CD8-positive, alpha-beta memory T cell (primary cell): ENCODE measurements around the gene ANKFN1. TPM values are rescaled to one million over a fixed set of nuclear protein-coding genes. Genes with fewer than 3 reads are reported as not detected.

ENCODE experiments used
- CTCF ChIA-PET: fragments of 350-600 bp; sonication (Branson Sonifier 250); formaldehyde crosslinking; loops from one replicate; lab custom pipeline; 2021; ENCODE audit warnings: antibody characterized with exemption; lab: Charles Lee
- POLR2A ChIA-PET: fragments of 350-600 bp; sonication (Branson Sonifier 250); formaldehyde crosslinking; loops from one replicate; lab custom pipeline; 2021; ENCODE audit warnings: antibody characterized with exemption; lab: Charles Lee
- DNase-seq, 5 donors: peaks; one replicate each; pipeline versions ENCODE4 v3.0.0 to v3.0.0-alpha.2; 2020 to 2022; ENCODE audit warnings: mixed read lengths in 1 of 5
- H3K27ac ChIP-seq: one replicate; pipeline ENCODE4 v1.7.0; 2013; ENCODE audit warnings: low read depth, mild to moderate bottlenecking, low read length, moderate library complexity
- H3K27me3 ChIP-seq: 2 replicates; pipeline ENCODE4 v1.7.0; 2013; ENCODE audit warnings: low read length, mild to moderate bottlenecking; ENCODE audit not compliant: insufficient read depth, poor library complexity, severe bottlenecking
- H3K36me3 ChIP-seq: 2 replicates; pipeline ENCODE4 v1.7.0; 2013; ENCODE audit warnings: mild to moderate bottlenecking, low read length, moderate library complexity; ENCODE audit not compliant: insufficient read depth
- H3K4me1 ChIP-seq: 2 replicates; pipeline ENCODE4 v1.7.0; 2013; ENCODE audit warnings: mild to moderate bottlenecking, low read length, moderate library complexity; ENCODE audit not compliant: insufficient read depth
- H3K4me3 ChIP-seq: 2 replicates; pipeline ENCODE4 v1.7.0; 2013; ENCODE audit warnings: mild to moderate bottlenecking, low read length
- H3K9me3 ChIP-seq: 2 replicates; pipeline ENCODE4 v1.7.0; 2013; ENCODE audit warnings: mild to moderate bottlenecking, low read length
- H3K27ac Mint-ChIP-seq, 8 donors: one replicate each; pipeline ENCODE4 v1.8.0; 2020 to 2021; ENCODE audit warnings: mixed read lengths in 8 of 8, mild to moderate bottlenecking in 6 of 8, inconsistent platforms in 3 of 8, moderate library complexity in 3 of 8
- H3K27me3 Mint-ChIP-seq, 2 donors: one replicate each; pipeline ENCODE4 v1.8.0; 2020 to 2021; ENCODE audit warnings: mixed read lengths in 2 of 2, mild to moderate bottlenecking in 1 of 2, moderate library complexity in 1 of 2
- H3K36me3 Mint-ChIP-seq, 3 donors: one replicate each; pipeline ENCODE4 v1.8.0; 2020 to 2021; ENCODE audit warnings: mixed read lengths in 3 of 3, inconsistent platforms in 1 of 3, mild to moderate bottlenecking in 1 of 3
- H3K4me1 Mint-ChIP-seq, 3 donors: one replicate each; pipeline ENCODE4 v1.8.0; 2020 to 2021; ENCODE audit warnings: mixed read lengths in 3 of 3, inconsistent platforms in 1 of 3, mild to moderate bottlenecking in 1 of 3
- H3K4me3 Mint-ChIP-seq, 7 donors: one replicate each; pipeline ENCODE4 v1.8.0; 2020 to 2021; ENCODE audit warnings: mixed read lengths in 7 of 7, mild to moderate bottlenecking in 6 of 7, moderate library complexity in 4 of 7, inconsistent platforms in 2 of 7
- H3K9me3 Mint-ChIP-seq, 5 donors: one replicate each; pipeline ENCODE4 v1.8.0; 2020 to 2022; ENCODE audit warnings: mixed read lengths in 5 of 5, mild to moderate bottlenecking in 3 of 5, moderate library complexity in 2 of 5, inconsistent platforms in 1 of 5
- polyA plus RNA-seq: library from polyadenylated mRNA; unstranded; fragments of 300-500 nt; fragmentation: Illumina TruSeq; gene quantifications from one replicate; pipeline ENCODE4 v1.2.3, GENCODE V29; 2021
- total RNA-seq, 2 experiments: library from RNA; stranded (reverse); gene quantifications; one replicate each; pipeline ENCODE4 v1.2.3, GENCODE V29; 2021

The ANKFN1 gene
- total and polyA plus RNA-seq, 3 experiments from 2014 or later = not detected

- Mint-ChIP-seq H3K4me3 (no peak overlapping the region), H3K9me3 (peaks cover 0 to 2% (median 0%) of the 10 kb centered on the region in 5 donors), H3K36me3 (no peaks in the 10 kb centered on the region), H3K27ac (no peak overlapping the region), H3K27me3 (peaks cover 0 to 5% of the 10 kb centered on the region in 2 donors), H3K4me1 (no peaks in the 10 kb centered on the region)
- ChIA-PET POLR2A (no interaction called here), CTCF (no interaction called here)
- Histone ChIP-seq H3K4me1 (no peaks in the 10 kb centered on the region), H3K27me3 (no peaks in the 10 kb centered on the region), H3K27ac (no peak overlapping the region), H3K4me3 (no peak overlapping the region), H3K9me3 (no peaks in the 10 kb centered on the region), H3K36me3 (no peaks in the 10 kb centered on the region)
- DNase-seq = no peak
Observed at GRCh38 chr17:56222255-56222654, 69.0 kb downstream of the ANKFN1 start.

- Mint-ChIP-seq H3K36me3 (no peaks in the 10 kb centered on the region), H3K4me1 (no peaks in the 10 kb centered on the region), H3K4me3 (no peak overlapping the region), H3K27me3 (peaks cover 3 to 6% of the 10 kb centered on the region in 2 donors), H3K9me3 (peaks cover 0 to 4% (median 0%) of the 10 kb centered on the region in 5 donors), H3K27ac (no peak overlapping the region)
- Histone ChIP-seq H3K9me3 (no peaks in the 10 kb centered on the region), H3K4me1 (no peaks in the 10 kb centered on the region), H3K4me3 (no peak overlapping the region), H3K27me3 (no peaks in the 10 kb centered on the region), H3K27ac (no peak overlapping the region), H3K36me3 (no peaks in the 10 kb centered on the region)
- ChIA-PET POLR2A (no interaction called here), CTCF (no interaction called here)
- DNase-seq = no peak
Observed at GRCh38 chr17:56230660-56231059, 77.4 kb downstream of the ANKFN1 start.

GRCh38 chr17:56231252-56231651 lies 78.0 kb downstream of the ANKFN1 start:
- Mint-ChIP-seq H3K36me3 (no peaks in the 10 kb centered on the region), H3K27me3 (peaks cover 3 to 6% of the 10 kb centered on the region in 2 donors), H3K9me3 (peaks cover 0 to 4% (median 0%) of the 10 kb centered on the region in 5 donors), H3K27ac (no peak overlapping the region), H3K4me1 (no peaks in the 10 kb centered on the region), H3K4me3 (no peak overlapping the region)
- H3K27ac ChIP-seq = no peak overlapping the region
- ChIA-PET CTCF (no interaction called here), POLR2A (no interaction called here)
- no peaks in the 10 kb centered on the region for H3K9me3 ChIP-seq
- H3K4me1 ChIP-seq = no peaks in the 10 kb centered on the region
- H3K4me3 ChIP-seq = no peak overlapping the region
- H3K27me3 ChIP-seq = no peaks in the 10 kb centered on the region
- no peak for DNase-seq
- H3K36me3 ChIP-seq = no peaks in the 10 kb centered on the region

GRCh38 chr17:56231693-56232092 lies 78.4 kb downstream of the ANKFN1 start:
- Mint-ChIP-seq H3K27me3 (peaks cover 3 to 6% of the 10 kb centered on the region in 2 donors), H3K4me3 (no peak overlapping the region), H3K9me3 (peaks cover 0 to 4% (median 0%) of the 10 kb centered on the region in 5 donors), H3K4me1 (no peaks in the 10 kb centered on the region), H3K27ac (no peak overlapping the region), H3K36me3 (no peaks in the 10 kb centered on the region)
- POLR2A ChIA-PET = no interaction called here
- no peaks in the 10 kb centered on the region for H3K4me1 ChIP-seq
- CTCF ChIA-PET = no interaction called here
- no peak overlapping the region for H3K4me3 ChIP-seq
- no peak overlapping the region for H3K27ac ChIP-seq
- H3K27me3 ChIP-seq = no peaks in the 10 kb centered on the region
- H3K9me3 ChIP-seq = no peaks in the 10 kb centered on the region
- H3K36me3 ChIP-seq = no peaks in the 10 kb centered on the region
- DNase-seq = no peak

GRCh38 chr17:56244268-56244890 lies 91.1 kb downstream of the ANKFN1 start:
- no peaks in the 10 kb centered on the region for H3K27me3 ChIP-seq
- H3K36me3 ChIP-seq = no peaks in the 10 kb centered on the region
- Mint-ChIP-seq H3K9me3 (peaks cover 0 to 4% (median 0%) of the 10 kb centered on the region in 5 donors), H3K4me3 (no peak overlapping the region), H3K36me3 (no peaks in the 10 kb centered on the region), H3K27me3 (peaks cover 1 to 16% of the 10 kb centered on the region in 2 donors), H3K4me1 (no peaks in the 10 kb centered on the region), H3K27ac (no peak overlapping the region)
- no peaks in the 10 kb centered on the region for H3K9me3 ChIP-seq
- CTCF ChIA-PET = no interaction called here
- no peak overlapping the region for H3K27ac ChIP-seq
- H3K4me3 ChIP-seq = no peak overlapping the region
- DNase-seq = no peak
- POLR2A ChIA-PET = no interaction called here
- no peaks in the 10 kb centered on the region for H3K4me1 ChIP-seq

GRCh38 chr17:56247816-56248215 lies 94.5 kb downstream of the ANKFN1 start:
- Histone ChIP-seq H3K27ac (no peak overlapping the region), H3K4me1 (no peaks in the 10 kb centered on the region), H3K9me3 (no peaks in the 10 kb centered on the region), H3K27me3 (no peaks in the 10 kb centered on the region), H3K36me3 (no peaks in the 10 kb centered on the region), H3K4me3 (no peak overlapping the region)
- Mint-ChIP-seq H3K27ac (no peak overlapping the region), H3K4me3 (no peak overlapping the region), H3K27me3 (peaks cover 1 to 22% of the 10 kb centered on the region in 2 donors), H3K4me1 (no peaks in the 10 kb centered on the region), H3K9me3 (peaks cover 0 to 2% (median 0%) of the 10 kb centered on the region in 5 donors), H3K36me3 (no peaks in the 10 kb centered on the region)
- ChIA-PET CTCF (no interaction called here), POLR2A (no interaction called here)
- DNase-seq = no peak

GRCh38 chr17:56257075-56257474 lies 103.8 kb downstream of the ANKFN1 start:
- H3K27ac ChIP-seq = no peak overlapping the region
- H3K9me3 ChIP-seq = no peaks in the 10 kb centered on the region
- Mint-ChIP-seq H3K4me3 (no peak overlapping the region), H3K27me3 (peaks cover 0 to 5% of the 10 kb centered on the region in 2 donors), H3K27ac (no peak overlapping the region), H3K4me1 (no peaks in the 10 kb centered on the region), H3K36me3 (no peaks in the 10 kb centered on the region), H3K9me3 (no peaks in the 10 kb centered on the region)
- ChIA-PET POLR2A (no interaction called here), CTCF (no interaction called here)
- DNase-seq = no peak
- H3K27me3 ChIP-seq = no peaks in the 10 kb centered on the region
- no peak overlapping the region for H3K4me3 ChIP-seq
- H3K4me1 ChIP-seq = no peaks in the 10 kb centered on the region
- H3K36me3 ChIP-seq = no peaks in the 10 kb centered on the region

- no peak overlapping the region for H3K4me3 Mint-ChIP-seq
- H3K4me1 ChIP-seq = no peaks in the 10 kb centered on the region
Observed at GRCh38 chr17:56260376-56261002, 107.2 kb downstream of the ANKFN1 start.

More at GRCh38 chr17:56260376-56261002, 107.2 kb downstream of the ANKFN1 start:
- Mint-ChIP-seq H3K9me3 (no peaks in the 10 kb centered on the region), H3K27me3 (peaks cover 0 to 5% of the 10 kb centered on the region in 2 donors), H3K4me1 (no peaks in the 10 kb centered on the region), H3K36me3 (no peaks in the 10 kb centered on the region), H3K27ac (no peak overlapping the region)
- no peaks in the 10 kb centered on the region for H3K9me3 ChIP-seq
- ChIA-PET CTCF (no interaction called here), POLR2A (no interaction called here)
- no peaks in the 10 kb centered on the region for H3K36me3 ChIP-seq
- no peaks in the 10 kb centered on the region for H3K27me3 ChIP-seq
- DNase-seq = no peak
- H3K27ac ChIP-seq = no peak overlapping the region
- no peak overlapping the region for H3K4me3 ChIP-seq
